OCI-LY7 (cell line): Measurements from ENCODE around the gene NXPH2. TPM values are rescaled to one million over a fixed set of nuclear protein-coding genes. Genes with fewer than 3 reads are reported as not detected.

Experiments used
- BruUV-seq: library from RNA; stranded (reverse); fragments of 400-500 nt; replicated peaks from 2 replicates; lab custom pipeline; 2021; lab: Mats Ljungman, UMichigan
- CTCF ChIA-PET: fragments of 300-600 bp; sonication (Branson Sonifier 250); formaldehyde crosslinking; loops from one replicate; lab custom pipeline; 2022; ENCODE audit warnings: antibody characterized with exemption; ENCODE audit not compliant: unreplicated experiment; lab: Charles Lee
- POLR2A ChIA-PET: fragments of 300-600 bp; sonication (Branson Sonifier 250); formaldehyde crosslinking; loops from one replicate; lab custom pipeline; 2022; ENCODE audit warnings: antibody characterized with exemption; lab: Charles Lee
- DNase-seq: peaks from one replicate; pipeline ENCODE4 v3.0.0-alpha.2; 2015; ENCODE audit warnings: low spot score
- H2AFZ ChIP-seq: fragments of 200-600 bp; sonication (generic), shearing (Covaris generic); 2 replicates; pipeline ENCODE4 v1.6.1; 2014; ENCODE audit warnings: mild to moderate bottlenecking, antibody characterized with exemption, low read length, moderate library complexity
- H3K27ac ChIP-seq: fragments of 200-600 bp; sonication (generic); 2 replicates; pipeline ENCODE4 v1.5.1; 2014; ENCODE audit warnings: mixed run types, low read depth, mild to moderate bottlenecking, moderate library complexity, low read length, inconsistent platforms; ENCODE audit not compliant: poor library complexity, severe bottlenecking
- H3K36me3 ChIP-seq: fragments of 200-600 bp; sonication (generic); 2 replicates; pipeline ENCODE4 v1.6.1; 2014; ENCODE audit warnings: mild to moderate bottlenecking, antibody characterized with exemption, low read length, moderate library complexity, mixed read lengths; ENCODE audit not compliant: insufficient read depth
- H3K4me1 ChIP-seq: fragments of 200-600 bp; sonication (generic); 2 replicates; pipeline ENCODE4 v1.5.1; 2014; ENCODE audit warnings: mild to moderate bottlenecking, low read length; ENCODE audit not compliant: insufficient read depth, poor library complexity, severe bottlenecking
- H3K4me2 ChIP-seq: fragments of 200-600 bp; sonication (generic); 2 replicates; pipeline ENCODE4 v1.6.1; 2014; ENCODE audit warnings: mild to moderate bottlenecking, low read length
- H3K4me3 ChIP-seq: fragments of 200-600 bp; sonication (generic); 2 replicates; pipeline ENCODE4 v1.5.1; 2014; ENCODE audit warnings: mild to moderate bottlenecking, low read depth, low read length; ENCODE audit not compliant: poor library complexity, severe bottlenecking
- H3K79me2 ChIP-seq: fragments of 200-600 bp; sonication (generic); 2 replicates; pipeline ENCODE4 v1.6.1; 2016; ENCODE audit warnings: low read depth, mild to moderate bottlenecking, low read length, moderate library complexity, mixed read lengths; ENCODE audit not compliant: insufficient read depth
- H3K9me2 ChIP-seq: fragments of 200-600 bp; sonication (generic); 2 replicates; pipeline ENCODE4 v1.6.1; 2016; ENCODE audit warnings: mild to moderate bottlenecking, low read length, mixed read lengths; ENCODE audit not compliant: insufficient read depth
- H3K9me3 ChIP-seq: fragments of 200-600 bp; sonication (generic); 2 replicates; pipeline ENCODE4 v1.6.1; 2014; ENCODE audit warnings: mild to moderate bottlenecking, mixed run types, low read length, mixed read lengths
- H4K20me1 ChIP-seq: fragments of 200-600 bp; sonication (generic); 2 replicates; pipeline ENCODE4 v1.6.1; 2014; ENCODE audit warnings: mild to moderate bottlenecking, antibody characterized with exemption, low read length, moderate library complexity, mixed read lengths; ENCODE audit not compliant: insufficient read depth
- EZH2phosphoT487 ChIP-seq: fragments of 200-600 bp; sonication (generic); IDR thresholded peaks from 2 replicates; pipeline ENCODE4 v1.6.1; 2018; ENCODE audit warnings: low read depth, borderline replicate concordance, mild to moderate bottlenecking, mixed run types, antibody characterized with exemption, low read length, moderate library complexity, mixed read lengths
- intact Hi-C: fragments of 100-400 bp; cut with micrococcal nuclease; formaldehyde crosslinking; loops from one replicate; pipeline ENCODE4 v1.10.0; 2022; ENCODE audit not compliant: unreplicated experiment
- total RNA-seq, 2 experiments: library from RNA; depleted of rRNA in 1 of 2; stranded (reverse); fragments of >200 nt in 1 of 2; shearing (Covaris generic) in 1 of 2; gene quantifications; 2 replicates each; pipeline ENCODE4 v1.2.3, GENCODE V29; 2014 to 2022
- TF ChIP-seq, protein P1 (sequence below): fragments of 200-600 bp; sonication (generic); conservative IDR thresholded peaks from 2 replicates; pipeline ENCODE4 v1.5.1; 2014; ENCODE audit warnings: mild to moderate bottlenecking, antibody characterized with exemption, low read length, moderate library complexity, mixed read lengths

NXPH2 gene
- total RNA-seq, 2 experiments from 2014 or later = not detected

DNA sequence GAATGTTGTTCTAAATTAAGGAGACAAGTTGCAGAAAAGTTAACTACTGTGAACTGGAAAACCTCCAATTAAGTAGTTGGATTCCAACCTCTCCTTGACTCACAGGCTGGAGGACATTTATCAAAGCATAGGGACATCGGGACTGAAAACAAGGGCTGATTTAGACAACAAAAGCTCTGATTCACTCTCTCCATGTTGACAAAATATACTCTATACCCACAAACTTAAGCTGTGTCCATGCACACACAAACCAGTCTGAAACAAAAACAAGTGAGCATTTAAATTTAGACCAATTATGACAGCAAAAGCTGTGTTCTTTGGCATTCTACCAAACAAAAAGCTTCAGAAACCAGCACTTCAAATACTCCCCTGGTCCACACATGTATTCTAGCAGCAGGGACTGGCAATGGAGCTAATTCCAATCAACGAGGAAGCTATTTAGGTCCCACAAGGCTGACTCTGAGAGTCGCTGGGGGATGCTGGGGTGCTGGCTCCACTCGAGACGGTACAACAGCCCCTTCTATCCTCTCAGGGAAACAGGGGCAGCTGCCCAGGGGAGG, 71.4 kb downstream of the NXPH2 start:
- TF ChIP-seq, protein P1, sequence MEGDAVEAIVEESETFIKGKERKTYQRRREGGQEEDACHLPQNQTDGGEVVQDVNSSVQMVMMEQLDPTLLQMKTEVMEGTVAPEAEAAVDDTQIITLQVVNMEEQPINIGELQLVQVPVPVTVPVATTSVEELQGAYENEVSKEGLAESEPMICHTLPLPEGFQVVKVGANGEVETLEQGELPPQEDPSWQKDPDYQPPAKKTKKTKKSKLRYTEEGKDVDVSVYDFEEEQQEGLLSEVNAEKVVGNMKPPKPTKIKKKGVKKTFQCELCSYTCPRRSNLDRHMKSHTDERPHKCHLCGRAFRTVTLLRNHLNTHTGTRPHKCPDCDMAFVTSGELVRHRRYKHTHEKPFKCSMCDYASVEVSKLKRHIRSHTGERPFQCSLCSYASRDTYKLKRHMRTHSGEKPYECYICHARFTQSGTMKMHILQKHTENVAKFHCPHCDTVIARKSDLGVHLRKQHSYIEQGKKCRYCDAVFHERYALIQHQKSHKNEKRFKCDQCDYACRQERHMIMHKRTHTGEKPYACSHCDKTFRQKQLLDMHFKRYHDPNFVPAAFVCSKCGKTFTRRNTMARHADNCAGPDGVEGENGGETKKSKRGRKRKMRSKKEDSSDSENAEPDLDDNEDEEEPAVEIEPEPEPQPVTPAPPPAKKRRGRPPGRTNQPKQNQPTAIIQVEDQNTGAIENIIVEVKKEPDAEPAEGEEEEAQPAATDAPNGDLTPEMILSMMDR = no peak
- TF ChIP-seq EZH2phosphoT487 = no peak
- H3K79me2 ChIP-seq = no peaks in the 10 kb centered on the region
- BruUV-seq = no TSS peak
- intact Hi-C loops = no loop called here
- H3K4me2 ChIP-seq = no peak overlapping the region
- no peak overlapping the region for H2AFZ ChIP-seq
- DNase-seq = no peak
- ChIA-PET CTCF (no interaction called here), POLR2A (interaction anchor here (0.6 kb wide), 2 partner anchors 367 to 773 kb away, joined by 3 read pairs; no protein-coding TSS in a partner anchor)
- H3K4me1 ChIP-seq = no peaks in the 10 kb centered on the region
- no peak overlapping the region for H3K27ac ChIP-seq
- no peaks in the 10 kb centered on the region for H3K36me3 ChIP-seq
- no peaks in the 10 kb centered on the region for H4K20me1 ChIP-seq
- H3K9me3 ChIP-seq = no peaks in the 10 kb centered on the region
- H3K9me2 ChIP-seq = no peaks in the 10 kb centered on the region
- H3K4me3 ChIP-seq = no peak overlapping the region

DNA sequence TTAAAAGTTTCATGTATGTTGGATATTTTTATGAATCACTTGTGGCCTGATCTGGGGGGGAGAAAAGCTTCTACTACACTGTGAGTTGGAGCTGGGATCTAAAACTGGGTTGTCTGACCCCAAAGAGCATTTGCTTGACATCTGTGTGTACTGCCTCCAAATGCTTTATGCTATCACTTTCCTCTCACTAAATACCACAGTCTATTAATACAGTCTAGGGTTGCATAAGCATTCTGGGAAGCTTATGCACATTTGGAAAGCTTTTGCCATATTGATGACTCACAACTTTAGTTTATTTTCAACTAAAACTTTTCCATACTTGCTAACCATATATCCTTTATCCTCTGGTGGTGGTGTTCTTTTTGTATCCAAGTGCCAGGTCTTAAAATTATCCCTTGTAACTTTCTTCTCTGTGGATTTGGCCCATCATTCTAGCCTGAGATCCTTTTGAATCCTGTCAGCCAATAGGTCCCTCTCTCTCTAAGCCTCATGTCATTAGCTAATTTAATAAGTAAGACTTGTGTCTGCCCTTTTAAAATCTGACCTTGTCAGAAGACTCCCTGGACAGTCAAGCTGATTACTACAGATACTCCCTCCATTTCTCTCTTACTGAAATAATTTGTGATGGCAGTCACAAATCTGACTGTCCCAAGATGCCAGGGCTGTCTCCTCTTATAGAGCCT, 72.7 kb downstream of the NXPH2 start:
- no peak for DNase-seq
- H3K9me3 ChIP-seq = no peaks in the 10 kb centered on the region
- no peak overlapping the region for H3K4me3 ChIP-seq
- H3K9me2 ChIP-seq = no peaks in the 10 kb centered on the region
- no peaks in the 10 kb centered on the region for H3K4me1 ChIP-seq
- H3K27ac ChIP-seq = no peak overlapping the region
- POLR2A ChIA-PET = interaction anchor here (0.6 kb wide), 1 partner anchor 1815 kb away, joined by 3 read pairs; no protein-coding TSS in a partner anchor
- H3K4me2 ChIP-seq = no peak overlapping the region
- no peak overlapping the region for H2AFZ ChIP-seq
- no peak for TF ChIP-seq EZH2phosphoT487
- TF ChIP-seq, protein P1 = no peak
- H3K79me2 ChIP-seq = no peaks in the 10 kb centered on the region
- H4K20me1 ChIP-seq = no peaks in the 10 kb centered on the region
- CTCF ChIA-PET = no interaction called here
- H3K36me3 ChIP-seq = no peaks in the 10 kb centered on the region
- intact Hi-C loops = no loop called here
- no TSS peak for BruUV-seq

DNA sequence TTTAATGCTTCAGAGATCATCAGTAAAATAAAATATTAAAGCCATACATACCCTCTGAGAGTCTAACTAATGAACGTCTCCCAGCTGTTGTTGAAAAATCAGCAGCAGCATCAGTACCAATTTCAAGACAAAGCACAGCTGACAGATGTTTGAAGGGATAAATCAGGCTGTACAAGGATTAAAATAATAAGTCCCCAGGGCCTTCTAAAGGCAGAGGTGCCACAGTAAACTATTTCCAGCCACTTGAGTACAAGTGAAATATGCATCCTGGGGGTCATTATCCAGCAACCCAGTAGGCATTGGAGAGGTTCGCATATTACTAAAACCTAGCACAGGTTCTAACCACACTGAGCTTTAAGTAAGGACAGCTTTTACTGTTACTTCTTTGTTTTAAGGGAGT, 76.9 kb downstream of the NXPH2 start:
- intact Hi-C loops = no loop called here
- no TSS peak for BruUV-seq
- Histone ChIP-seq H3K4me1 (no peaks in the 10 kb centered on the region), H4K20me1 (no peaks in the 10 kb centered on the region), H3K4me3 (no peak overlapping the region), H3K27ac (no peak overlapping the region), H3K79me2 (no peaks in the 10 kb centered on the region), H3K9me2 (no peaks in the 10 kb centered on the region), H2AFZ (no peak overlapping the region), H3K9me3 (no peaks in the 10 kb centered on the region), H3K36me3 (no peaks in the 10 kb centered on the region), H3K4me2 (no peak overlapping the region)
- ChIA-PET POLR2A (no interaction called here), CTCF (no interaction called here)
- DNase-seq = no peak
- TF ChIP-seq, protein P1 = no peak
- no peak for TF ChIP-seq EZH2phosphoT487
